ENCODE data around the gene EML4.

The EML4 gene

DNA sequence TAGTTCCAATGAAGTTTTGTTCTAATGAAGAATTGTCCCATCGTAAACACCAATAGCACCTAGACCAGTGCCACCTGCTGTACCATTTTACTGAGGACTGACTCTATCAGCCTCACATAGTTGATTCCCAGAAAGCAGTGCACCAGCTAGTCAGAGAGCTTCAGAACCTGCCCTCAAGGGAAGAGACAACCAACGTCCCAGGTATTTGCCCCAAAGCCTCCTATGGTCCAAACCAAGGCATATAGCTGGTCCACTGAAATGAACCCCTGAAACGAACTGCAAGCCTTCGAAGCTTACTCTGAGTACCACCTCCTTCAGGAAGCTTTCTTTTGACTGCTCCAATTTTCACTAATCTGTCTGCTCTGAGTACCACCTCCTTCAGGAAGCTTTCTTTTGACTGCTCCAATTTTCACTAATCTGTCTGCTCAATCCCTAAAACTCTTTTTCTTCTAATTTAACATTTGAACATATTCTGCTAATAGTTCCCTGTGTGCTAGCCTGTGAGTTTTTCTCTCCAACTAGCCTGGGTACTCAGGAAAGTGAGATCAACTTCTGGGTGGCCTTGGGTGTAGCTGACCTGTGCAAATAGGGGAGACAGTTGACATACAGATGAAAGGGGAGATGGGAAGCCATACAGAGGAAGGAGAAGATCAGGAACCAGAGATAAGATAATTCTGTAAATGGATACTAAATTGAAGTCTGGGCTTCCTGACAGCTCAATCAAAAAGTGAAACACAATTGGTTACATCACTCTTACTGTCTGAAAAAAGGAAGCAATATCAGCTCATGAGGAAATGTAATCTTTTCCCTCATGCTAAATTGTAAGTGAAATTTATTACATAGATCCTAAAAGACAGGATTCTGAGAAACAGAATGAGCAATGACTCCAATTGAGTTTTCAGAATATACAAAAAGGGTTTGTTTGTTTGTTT, 33.5 kb upstream of the EML4 start:
- peak overlapping the region; percentile 77 for H3K27ac ChIP-seq
- TF ChIP-seq, protein P1, sequence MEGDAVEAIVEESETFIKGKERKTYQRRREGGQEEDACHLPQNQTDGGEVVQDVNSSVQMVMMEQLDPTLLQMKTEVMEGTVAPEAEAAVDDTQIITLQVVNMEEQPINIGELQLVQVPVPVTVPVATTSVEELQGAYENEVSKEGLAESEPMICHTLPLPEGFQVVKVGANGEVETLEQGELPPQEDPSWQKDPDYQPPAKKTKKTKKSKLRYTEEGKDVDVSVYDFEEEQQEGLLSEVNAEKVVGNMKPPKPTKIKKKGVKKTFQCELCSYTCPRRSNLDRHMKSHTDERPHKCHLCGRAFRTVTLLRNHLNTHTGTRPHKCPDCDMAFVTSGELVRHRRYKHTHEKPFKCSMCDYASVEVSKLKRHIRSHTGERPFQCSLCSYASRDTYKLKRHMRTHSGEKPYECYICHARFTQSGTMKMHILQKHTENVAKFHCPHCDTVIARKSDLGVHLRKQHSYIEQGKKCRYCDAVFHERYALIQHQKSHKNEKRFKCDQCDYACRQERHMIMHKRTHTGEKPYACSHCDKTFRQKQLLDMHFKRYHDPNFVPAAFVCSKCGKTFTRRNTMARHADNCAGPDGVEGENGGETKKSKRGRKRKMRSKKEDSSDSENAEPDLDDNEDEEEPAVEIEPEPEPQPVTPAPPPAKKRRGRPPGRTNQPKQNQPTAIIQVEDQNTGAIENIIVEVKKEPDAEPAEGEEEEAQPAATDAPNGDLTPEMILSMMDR (IDR thresholded peaks at IDR 0.05), result no peak
- peak overlapping the region; percentile 22 for H3K4me2 ChIP-seq (ENCODE audit: low read length)
- H3K4me1 ChIP-seq, result peaks cover 71% of the 10 kb centered on the region
- H3K36me3 ChIP-seq (ENCODE audit: control insufficient read depth, insufficient read depth, low read length), result no peaks in the 10 kb centered on the region
- no peaks in the 10 kb centered on the region for H3K9me3 ChIP-seq (ENCODE audit: control insufficient read depth, low read length)
- H3K79me2 ChIP-seq, result no peaks in the 10 kb centered on the region
- peak overlapping the region; percentile 56 for H2AFZ ChIP-seq
- H3K27me3 ChIP-seq (ENCODE audit: control insufficient read depth, insufficient read depth, low read length), result no peaks in the 10 kb centered on the region
- H3K4me3 ChIP-seq (ENCODE audit: low read depth, low read length), result no peak overlapping the region
- no peak overlapping the region for H3K9ac ChIP-seq

DNA sequence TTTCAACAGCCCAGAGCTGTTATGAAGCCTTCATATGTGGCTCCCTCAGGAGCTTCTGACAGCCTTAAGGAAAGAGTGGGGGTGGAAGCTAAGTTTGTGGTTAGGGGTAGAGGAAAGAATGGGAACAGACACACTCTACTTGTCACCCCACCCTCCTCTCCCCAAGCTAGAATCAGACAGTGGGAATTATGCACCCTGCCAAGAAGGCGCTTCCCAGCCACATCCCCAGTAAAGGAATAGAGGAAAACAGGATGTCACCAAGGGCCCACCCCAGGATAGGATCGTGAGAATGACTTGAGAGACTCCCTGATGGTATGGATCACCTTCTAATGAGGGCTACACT, 32.4 kb upstream of the EML4 start:
- Histone ChIP-seq H3K4me1 (peaks cover 70% of the 10 kb centered on the region), H2AFZ (peak overlapping the region; percentile 70), H3K9ac (no peak overlapping the region), H3K4me3 (ENCODE audit: low read depth, low read length) (no peak overlapping the region), H3K79me2 (no peaks in the 10 kb centered on the region), H3K27ac (peak overlapping the region; percentile 77), H3K27me3 (ENCODE audit: control insufficient read depth, insufficient read depth, low read length) (no peaks in the 10 kb centered on the region), H3K36me3 (ENCODE audit: control insufficient read depth, insufficient read depth, low read length) (no peaks in the 10 kb centered on the region), H3K9me3 (ENCODE audit: control insufficient read depth, low read length) (no peaks in the 10 kb centered on the region), H3K4me2 (ENCODE audit: low read length) (no peak overlapping the region)
- TF ChIP-seq, protein P1 (IDR thresholded peaks at IDR 0.05), result no peak

DNA sequence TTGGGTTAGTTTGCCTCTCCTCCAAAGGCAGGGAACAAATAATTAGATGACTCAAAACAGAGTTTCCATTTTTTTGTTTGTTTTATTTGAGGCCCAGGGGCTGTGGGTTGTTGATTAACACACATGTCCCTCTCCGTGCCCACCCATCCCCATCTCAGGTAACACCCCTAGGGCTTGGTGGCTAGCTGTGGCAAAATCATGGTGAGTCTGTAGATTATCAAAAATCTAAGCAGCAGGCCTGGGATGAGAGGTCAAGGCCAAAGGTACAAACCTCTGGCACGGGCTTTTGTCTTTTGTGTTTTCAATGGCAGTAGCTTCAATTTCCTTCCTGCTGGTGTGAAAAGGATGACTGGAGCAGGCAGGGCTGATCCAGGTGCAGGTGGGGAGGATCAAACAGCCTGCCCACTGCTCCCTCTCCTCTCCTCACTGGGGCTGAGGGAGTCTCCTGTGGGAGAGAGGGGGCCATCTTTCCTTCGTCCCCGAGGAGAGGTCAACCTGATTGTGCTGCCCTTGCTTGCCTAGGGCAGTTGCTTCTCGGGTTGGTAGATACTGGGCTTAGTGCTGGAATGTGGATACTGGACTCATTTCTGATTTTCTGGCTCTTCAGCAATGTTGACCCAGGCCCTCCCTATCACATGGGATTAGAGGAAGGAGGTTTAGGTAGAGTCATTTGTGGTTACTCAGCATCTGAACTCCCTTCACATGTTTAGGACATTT, 31.9 kb upstream of the EML4 start:
- peaks cover 70% of the 10 kb centered on the region for H3K4me1 ChIP-seq
- H3K79me2 ChIP-seq, result no peaks in the 10 kb centered on the region
- TF ChIP-seq, protein P1 (IDR thresholded peaks at IDR 0.05), result no peak
- H3K27me3 ChIP-seq (ENCODE audit: control insufficient read depth, insufficient read depth, low read length), result no peaks in the 10 kb centered on the region
- no peaks in the 10 kb centered on the region for H3K36me3 ChIP-seq (ENCODE audit: control insufficient read depth, insufficient read depth, low read length)
- peak overlapping the region; percentile 70 for H2AFZ ChIP-seq
- H3K9me3 ChIP-seq (ENCODE audit: control insufficient read depth, low read length), result no peaks in the 10 kb centered on the region
- H3K27ac ChIP-seq, result peak overlapping the region; percentile 77
- no peak overlapping the region for H3K4me2 ChIP-seq (ENCODE audit: low read length)
- no peak overlapping the region for H3K9ac ChIP-seq
- H3K4me3 ChIP-seq (ENCODE audit: low read depth, low read length), result no peak overlapping the region

DNA sequence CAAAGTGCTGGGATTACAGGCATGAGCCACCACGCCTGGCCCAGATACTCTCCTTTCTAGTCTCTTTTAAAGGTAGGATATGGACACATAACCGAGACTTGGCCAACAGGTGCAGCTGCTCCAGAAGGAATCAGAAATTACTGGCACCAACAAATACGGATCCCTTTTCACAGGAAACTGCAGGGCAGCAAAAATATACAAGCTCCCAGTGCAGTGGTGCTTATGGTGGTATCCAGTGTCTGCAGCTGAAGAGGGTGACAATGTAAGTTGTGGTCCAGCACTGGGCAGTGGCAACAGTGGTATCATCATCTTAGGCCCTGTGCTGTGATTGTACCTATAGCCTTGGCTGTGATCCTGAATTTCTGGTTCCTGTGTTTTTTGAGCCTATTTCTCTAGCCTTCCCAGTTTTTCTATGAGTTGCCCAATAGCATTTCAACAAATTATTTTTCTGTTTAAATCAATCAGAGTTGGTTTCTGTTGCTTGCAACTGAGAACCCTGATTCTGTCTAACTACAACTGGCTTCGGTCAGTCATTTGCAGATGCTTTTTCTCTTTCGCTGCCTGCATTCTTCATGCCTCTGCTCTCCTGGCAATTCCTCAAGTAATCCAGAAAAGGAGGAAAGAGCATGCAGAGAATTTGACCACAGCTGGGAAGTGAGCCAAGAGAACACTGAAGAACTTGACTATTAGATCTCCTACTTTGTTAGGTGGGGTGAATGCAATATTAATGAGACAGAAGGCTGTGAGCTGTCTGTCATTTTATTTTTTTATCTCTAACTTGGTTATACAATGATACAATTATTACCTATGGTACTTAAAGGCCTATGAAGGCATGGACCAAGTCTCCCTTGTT, 30.8 kb upstream of the EML4 start:
- peaks cover 67% of the 10 kb centered on the region for H3K4me1 ChIP-seq
- no peaks in the 10 kb centered on the region for H3K9me3 ChIP-seq (ENCODE audit: control insufficient read depth, low read length)
- H3K4me3 ChIP-seq (ENCODE audit: low read depth, low read length), result no peak overlapping the region
- H3K9ac ChIP-seq, result no peak overlapping the region
- no peaks in the 10 kb centered on the region for H3K27me3 ChIP-seq (ENCODE audit: control insufficient read depth, insufficient read depth, low read length)
- TF ChIP-seq, protein P1 (IDR thresholded peaks at IDR 0.05), result no peak
- peak overlapping the region; percentile 77 for H3K27ac ChIP-seq
- peak overlapping the region; percentile 9 for H3K4me2 ChIP-seq (ENCODE audit: low read length)
- no peaks in the 10 kb centered on the region for H3K79me2 ChIP-seq
- no peak overlapping the region for H2AFZ ChIP-seq
- no peaks in the 10 kb centered on the region for H3K36me3 ChIP-seq (ENCODE audit: control insufficient read depth, insufficient read depth, low read length)
